Daoy (cell line): ENCODE data around the gene MYOF. TPM values are rescaled to one million over a fixed set of nuclear protein-coding genes. Genes with fewer than 3 reads are reported as not detected.
"Not testable (repeated sequence)": the region's sequence is repeated elsewhere in the genome, so short reads cannot be mapped to it uniquely, and the experiment has no call there.

Experiments
- DNase-seq: peaks from one replicate; pipeline ENCODE4 v3.0.0-alpha.2; 2015; ENCODE audit warnings: low read depth
- total RNA-seq: library from RNA; depleted of rRNA; stranded (reverse); fragments of >200 nt; shearing (Covaris generic); gene quantifications from 2 replicates; pipeline ENCODE4 v1.2.3, GENCODE V29; 2014

Gene MYOF
- total RNA-seq, 1 experiment from 2014 or later, result 132 TPM

DNA sequence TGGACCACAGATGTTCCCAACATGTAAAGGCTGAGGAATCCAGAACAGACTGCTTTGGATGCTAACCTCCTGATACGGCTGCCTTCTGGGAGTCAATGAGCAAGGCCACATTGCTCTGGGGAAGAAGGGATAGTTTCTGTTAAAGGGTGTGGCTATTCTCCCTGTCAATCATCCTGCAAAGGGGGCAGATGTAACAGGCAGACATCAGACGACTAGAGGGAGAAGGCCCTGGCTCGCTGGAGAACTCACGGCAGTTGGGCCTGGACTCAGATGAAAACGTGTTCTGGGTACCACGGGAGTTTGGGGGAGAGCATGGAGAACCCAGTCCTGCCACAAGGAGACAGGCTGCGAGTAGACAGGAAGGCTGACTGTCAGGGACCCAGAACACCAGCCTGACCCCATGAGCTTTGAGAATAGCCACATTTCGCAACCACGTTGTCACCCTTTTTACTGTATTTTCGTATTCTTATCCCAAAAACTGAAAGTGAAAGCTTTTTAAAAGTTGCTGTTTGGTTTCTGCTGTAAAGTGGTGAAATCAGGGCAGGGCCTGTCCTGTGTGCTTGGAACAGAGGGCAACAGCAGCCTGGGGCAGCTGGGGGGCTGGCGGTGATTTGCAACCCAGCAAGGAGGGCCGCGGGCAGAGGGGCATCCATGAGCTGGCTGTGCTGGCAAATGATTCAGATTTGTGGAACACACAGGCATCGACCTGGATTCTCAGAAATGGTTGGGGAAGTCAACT, 95.3 kb downstream of the MYOF start:
- DNase-seq, result no peak

DNA sequence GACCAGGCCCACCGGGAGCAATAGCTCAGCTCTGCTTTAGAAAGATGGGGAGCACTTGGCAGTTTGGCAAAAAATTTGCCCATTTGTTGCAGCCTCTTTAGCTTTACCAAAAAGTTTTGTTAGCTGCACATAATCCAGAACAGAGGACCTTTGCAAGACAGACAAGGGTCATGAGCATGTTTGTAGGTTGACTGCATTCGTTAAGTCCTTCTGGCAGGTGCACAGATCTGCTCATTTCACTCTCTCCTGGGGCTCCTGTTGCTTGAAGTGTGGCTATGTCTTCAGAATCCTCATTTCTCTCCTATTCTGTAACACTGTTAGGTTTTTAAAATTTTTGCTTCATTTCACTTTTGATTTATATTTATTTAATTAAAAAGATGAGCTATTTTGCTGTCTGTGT, 96.8 kb downstream of the MYOF start:
- DNase-seq, result no peak

DNA sequence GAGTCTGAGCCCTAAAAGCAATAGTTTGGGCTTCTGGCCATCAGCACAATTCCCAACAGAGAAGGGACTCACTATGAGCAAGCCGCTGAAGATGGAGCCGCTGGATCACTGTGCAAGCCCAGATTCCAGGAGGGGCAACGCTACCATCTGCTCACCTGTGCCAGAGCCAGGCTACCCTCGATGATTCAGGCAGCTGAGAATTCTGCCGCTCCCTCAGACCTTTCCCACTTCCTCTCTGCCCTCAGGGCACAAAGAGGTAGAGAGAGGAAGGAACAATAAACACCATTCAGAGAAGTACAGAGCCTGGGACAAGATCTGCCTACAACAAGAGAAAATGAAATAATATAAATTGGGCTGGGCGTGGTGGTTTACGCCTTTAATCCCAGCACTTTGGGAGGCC, 98.1 kb downstream of the MYOF start:
- peak; percentile 84 for DNase-seq

DNA sequence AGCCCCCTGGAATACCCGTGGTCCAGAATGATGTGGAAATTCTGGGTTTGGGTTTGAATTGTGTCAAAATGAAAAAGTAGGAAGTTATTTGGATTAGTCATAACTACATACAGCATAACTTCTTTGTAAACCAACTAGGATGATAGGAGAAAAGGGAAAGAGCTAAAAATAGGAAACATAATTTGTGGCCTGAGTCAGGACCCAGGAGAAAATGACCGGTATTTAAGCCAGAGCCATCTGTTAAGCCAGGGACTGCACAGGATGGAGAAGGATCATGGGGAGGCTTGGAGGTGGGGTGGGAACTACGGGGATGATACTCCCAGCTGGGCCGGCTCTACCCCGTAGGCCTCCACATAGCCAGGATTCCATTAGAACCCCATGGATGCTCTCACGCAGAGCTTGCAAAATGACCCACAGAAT, 98.6 kb downstream of the MYOF start:
- DNase-seq, result peak; percentile 30

DNA sequence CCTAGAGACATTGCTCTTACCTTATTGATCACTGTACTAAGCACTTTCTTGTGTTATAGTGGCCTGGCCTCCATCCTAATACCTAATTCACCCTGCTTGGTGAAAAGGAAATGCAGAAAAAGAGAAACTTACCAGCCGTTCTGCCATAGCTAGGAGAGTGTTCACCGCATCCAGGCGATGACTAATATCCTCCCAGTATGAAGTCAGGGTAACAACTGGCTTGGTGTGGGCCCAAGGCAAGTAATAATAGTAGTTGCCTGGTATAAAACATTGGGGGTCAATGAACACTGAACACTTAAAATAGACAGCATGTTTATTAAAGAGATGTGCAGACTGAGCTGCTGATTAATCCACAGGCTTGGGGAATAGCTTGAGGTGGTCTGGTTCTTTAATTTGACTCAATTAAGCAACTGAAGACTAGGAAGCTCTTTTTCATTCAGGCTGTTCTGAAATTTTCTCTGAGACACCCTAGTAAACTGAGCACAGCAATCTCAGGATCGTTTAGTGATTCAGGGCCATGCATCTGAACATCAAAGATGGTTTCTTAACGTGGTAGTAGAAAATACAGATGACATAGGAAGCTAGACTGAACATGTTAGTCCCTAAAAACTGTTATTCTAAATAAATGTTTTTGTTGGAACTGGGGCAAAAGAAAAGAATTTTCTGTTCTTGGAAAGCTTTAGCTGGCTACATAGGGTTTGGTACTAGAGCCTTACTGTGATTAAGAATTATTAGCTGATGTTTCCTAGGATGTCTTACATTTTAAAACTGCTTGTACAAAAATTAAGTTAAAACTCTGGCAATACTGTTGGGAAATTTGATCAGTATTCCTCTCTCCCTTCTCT, 102.2 kb downstream of the MYOF start:
- DNase-seq, result peak; percentile 74

DNA sequence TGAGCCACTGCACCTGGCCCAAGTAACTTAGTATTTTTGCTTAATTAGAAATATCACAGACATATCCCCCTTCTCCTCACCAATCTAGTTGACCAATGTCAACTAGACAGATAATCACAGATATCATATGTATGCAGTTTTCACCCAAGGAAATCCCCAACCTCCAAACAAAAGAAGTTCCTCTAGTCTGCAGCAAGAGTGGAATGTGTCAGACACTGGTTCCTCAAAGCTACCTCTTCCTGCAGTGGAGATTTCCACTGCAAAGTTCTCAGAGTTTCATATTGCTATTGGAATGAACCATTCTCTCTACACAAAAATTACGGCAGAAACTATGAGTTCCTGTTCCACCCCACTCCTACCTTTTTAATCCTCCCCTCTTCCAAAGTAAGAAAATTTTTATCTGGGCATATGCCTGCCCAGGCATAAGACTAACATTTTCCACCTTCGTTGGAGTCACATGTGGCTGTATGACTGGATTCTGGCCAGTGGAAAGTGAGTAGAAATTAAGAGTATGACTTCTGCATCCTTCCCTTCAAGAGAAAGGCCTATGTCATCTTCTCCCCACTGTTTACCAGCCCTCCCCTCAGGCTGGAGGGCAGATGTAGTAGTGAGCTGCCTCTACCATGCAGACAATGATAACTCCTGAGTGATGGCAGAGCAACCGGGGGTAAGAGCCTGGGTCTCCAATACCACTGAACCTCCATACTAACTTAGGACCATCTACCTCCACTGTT, 103.0 kb downstream of the MYOF start:
- peak; percentile 4 for DNase-seq

DNA sequence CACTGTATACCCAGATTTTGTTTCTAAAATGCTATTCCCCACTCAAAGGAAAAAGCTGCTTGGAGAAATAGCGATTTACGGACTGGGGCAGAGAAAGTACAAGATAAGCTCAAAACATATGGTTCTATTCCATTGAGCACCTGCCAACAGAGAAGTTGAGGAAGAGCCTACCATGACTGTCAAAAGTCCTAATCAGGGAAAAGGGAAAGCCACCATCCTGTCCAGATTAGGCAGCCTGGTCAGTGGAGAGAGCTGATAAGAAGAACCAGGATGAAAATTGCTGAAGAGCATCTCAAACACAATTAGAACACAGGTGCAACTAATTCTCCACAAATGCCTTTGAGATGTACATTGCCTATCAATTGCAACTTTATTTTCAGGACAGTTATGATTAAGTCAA, 104.1 kb downstream of the MYOF start:
- DNase-seq, result no peak

DNA sequence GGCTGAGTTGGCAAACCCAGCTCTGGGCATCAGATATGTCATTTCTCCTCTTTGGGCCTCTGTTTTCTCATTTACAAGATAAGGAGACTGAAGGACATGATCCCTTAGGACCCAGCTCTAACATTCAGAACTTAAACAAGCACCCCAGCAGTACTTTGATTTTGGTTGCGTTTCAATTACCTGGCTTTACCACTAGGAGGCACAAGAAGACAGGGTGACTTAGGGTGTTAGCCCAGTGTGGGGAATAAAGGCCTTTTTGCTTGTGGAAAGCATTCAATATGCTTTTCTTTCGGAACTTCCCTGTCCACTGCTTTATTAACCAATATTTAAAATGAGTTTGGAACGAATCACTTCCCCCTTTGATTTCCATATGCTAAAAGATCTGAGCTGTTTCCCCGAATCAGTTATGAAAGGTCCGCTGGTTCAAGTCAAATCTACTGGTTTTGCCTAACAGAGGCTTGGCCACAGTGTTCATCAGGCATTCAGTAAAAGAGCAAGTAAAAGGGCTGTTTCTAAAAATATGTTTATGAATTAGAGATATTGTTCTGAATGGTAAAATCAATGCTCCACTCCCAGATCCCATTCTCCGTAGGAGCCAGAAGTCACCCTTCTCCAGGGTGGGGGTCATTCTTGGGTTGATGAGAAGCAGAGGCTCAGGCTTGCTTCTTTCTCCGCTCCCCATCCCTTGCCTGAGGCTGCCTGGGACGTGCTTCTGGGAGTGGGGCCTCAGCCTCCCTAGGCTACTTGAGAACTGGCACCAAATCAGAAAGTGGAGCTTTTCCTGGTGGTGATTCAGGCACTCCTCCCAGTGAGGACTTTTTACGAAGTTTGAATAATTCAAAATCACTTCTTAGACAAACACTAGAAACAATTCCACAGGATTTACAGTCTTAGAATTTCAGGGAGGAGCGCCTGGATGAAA, 105.5 kb downstream of the MYOF start:
- DNase-seq, result peak; percentile 82

DNA sequence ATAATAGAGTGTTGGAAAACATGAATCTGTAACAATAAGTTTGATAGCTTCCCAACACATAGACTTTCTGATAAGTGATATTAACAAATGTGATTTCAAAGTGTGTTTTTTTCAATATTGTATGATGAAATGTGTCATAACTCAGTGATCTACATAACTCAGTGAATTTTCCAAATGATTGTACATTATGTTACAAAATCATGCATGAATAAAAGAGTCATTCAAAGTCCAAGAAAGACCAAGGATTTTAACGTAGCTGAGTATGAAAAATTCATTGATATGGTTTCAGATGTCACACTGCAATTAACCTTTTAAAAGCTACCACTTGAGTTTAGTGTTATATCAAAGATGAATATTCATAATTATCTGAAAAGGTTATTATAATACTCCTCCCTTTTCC, 111.2 kb downstream of the MYOF start:
- DNase-seq, result no peak

DNA sequence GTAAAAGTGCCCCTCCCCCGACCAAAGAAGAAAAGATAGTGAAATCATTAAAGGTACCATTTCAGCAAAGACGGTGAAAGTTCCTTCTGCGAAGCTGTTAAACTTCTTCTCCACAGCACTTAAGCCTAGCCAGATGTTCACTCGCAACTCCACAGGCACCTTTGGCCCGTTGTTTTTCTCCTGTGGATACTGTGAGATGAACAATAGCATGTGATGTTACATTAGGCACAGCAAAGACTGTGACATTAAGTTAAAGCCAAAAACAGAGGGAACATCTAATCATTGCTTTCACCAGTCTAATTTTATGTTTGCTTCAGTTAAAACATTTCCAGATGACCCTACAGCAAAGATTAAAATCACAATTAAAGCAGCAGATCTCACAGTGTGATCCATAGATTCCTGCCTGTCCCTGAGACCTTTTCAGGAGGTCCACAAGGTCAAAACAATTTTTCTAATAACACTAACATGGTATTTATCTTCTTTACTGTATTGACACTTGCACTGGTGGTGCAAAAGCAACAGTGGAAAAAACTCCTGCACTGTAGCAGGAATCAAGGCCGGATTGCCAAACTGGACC, 112.5 kb downstream of the MYOF start:
- no peak for DNase-seq

DNA sequence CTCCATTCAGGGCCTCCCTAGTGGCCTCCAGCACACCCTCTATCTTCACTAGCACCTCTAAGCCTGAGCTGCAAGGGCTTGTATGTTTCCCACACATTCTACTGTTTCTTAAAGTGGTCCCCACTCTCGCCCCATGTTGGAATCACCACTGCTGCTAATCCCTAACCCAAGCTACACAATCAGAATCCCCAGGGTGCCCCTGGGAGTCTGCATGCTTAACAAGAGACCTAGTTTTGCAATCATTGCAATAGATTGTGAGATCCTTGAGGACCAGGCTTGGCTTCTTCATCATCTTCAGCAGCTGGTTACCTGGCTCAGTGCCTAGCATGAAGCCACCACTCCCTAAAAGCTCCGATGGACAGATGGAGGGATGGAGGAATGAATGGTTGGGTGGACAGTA, 113.9 kb downstream of the MYOF start:
- DNase-seq, result no peak

DNA sequence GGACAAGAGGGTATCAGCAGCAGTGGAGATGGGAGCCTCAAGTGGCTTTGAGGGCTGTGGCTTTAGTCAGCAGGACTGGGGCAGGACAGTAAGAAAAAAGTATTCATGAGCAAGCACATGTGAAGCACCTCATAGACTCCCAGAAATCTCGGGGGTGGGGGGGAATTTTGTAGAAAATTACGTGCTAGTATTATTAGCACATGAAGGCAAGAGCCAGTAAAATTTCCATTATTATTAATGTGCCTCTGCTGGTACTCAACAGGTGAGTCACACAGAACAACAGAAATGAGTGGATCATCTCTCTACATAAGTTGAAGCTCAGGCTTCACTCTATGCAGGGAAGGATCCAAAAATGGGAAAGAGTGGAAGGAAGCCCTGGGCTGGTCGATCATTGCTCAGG, 114.5 kb downstream of the MYOF start:
- DNase-seq, result no peak

DNA sequence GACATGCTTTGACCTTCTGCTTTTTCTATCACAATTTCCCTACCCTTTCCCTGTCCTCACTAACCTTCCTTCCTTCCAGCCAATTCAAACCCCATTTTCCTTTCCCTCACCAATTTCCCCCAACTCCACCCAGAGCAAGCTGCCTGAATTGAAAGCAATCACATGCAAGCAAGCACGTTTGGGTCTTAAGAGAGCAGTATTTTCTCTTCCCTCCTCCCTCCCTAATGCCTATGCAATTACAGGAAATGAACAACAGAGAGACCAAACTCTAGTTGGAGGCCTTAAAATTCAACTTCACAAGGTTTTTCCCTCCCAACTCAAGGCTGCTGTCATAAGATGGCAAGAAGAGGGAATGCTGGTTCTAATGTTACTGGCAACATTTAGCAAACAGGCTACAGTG, 117.2 kb downstream of the MYOF start:
- DNase-seq, result no peak

DNA sequence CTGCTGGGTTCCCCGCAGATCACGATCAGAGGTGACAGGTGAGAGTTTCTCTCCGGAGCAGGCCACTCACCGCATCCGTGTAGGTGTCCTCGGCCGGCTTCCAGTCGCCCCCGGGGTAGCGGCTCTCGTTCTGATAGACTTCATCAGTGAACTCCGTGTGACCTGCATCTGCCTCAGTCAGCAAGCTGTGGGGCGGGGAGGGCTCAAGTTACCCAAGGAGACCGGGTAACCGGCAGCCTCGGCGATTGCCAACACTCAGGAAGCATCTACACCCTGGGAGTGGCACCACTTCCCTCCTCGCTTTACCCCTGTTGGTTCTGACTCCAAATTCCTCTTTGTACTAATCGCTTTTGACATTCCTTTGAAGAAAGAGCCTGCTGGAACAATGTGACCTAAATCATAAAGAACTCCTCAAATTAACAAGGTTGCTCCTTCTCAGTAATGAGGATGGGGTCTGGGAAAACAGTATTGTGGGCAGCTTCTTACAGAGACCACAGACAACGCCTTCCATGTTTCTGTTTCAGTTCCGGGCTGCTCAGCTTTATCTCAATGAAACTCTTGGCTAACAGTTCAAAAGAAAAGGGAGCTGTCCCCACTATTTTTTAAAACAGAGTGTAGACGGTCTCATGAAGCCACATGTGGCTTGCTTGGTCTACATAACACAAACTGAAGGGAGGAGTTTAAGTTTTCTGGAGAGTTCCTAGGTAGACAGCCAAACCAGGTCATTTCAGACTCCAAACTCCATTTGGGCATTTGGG, 118.1 kb downstream of the MYOF start:
- no peak for DNase-seq

DNA sequence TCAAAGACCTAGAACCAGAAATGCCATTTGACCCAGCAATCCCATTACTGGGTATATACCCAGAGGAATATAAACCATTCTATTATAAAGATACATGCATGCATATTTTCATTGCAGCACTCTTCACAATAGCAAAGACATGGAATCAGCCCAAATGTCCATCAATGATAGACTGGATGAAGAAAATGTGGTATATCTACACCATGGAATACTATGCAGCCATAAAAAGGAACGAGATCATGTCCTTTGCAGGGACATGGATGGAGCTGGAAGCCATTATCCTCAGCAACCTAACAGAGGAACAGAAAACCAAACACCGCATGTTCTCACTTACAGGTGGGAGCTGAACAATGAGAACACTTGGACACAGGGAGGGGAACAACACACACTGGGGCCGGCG, 123.7 kb downstream of the MYOF start:
- not testable (repeated sequence) for DNase-seq

DNA sequence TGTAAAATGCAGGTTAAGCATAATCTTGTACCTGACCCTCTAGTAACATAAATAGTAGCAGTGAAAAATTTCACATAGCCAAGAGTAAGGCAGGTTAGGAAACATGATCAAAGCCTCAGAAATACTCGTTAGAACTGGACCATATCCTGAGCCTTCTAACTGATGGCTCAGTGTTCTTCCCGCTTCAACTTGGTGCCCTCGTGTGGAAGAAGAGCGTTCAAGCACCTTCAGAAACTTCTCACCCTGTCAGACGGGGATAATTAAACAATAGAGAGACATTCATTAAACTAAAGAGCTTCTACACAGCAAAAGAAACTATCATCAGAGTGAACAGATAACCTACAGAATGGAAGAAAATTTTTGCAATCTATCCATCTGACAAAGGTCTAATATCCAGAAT, 124.5 kb downstream of the MYOF start:
- no peak for DNase-seq

DNA sequence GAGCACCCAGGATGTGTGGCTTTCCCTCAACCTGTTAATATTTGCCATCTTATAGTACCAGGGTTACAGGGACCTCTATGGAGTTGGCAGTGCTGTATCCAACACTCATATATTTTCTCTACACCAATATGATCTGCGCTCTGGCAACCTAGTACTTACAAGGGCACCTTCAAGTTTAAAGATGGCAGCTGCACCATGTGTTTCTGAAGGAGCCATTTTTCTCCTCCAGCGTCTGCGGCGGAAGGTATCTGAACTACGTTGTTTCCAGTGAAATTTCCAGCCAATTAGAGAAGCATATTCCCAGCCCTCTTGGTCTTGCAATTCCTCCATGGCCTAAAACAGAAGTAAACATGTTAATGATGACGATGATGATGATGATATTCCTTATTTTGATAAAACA, 125.6 kb downstream of the MYOF start:
- no peak for DNase-seq

DNA sequence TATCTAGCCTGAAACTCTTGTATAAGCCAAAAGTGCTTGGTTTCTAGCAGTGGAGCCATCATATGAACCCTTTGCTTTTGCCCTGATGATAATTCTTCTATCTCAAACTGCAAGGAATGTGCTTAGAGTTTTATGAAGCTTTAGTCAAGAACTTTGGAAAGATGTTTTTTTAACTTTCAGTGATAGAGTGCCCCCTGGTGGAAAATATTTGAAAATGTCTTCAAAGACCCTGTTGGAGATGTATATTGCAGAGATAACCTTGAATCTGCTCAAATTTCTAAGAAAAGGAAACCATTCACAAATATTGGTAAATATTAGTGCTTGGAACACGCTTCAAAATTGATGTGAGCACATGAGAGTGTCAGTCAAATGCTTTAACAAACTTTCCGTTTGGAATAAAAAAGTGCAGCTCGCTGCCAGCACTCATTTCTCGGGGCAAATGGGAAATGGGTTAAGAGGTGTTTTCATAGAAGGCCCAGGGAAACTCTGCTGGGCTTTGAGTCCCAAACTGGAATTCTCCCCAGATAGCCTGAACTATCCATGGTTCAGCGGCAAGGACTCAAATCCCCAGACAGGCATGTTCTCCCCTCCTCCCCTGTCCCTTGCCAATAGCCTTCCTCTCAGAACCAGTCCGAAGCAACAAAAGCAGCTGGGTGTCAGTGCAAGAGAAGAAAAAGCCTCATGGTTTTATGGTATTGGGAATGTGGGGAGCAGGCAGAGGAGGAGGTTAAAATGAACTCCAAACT, 129.3 kb downstream of the MYOF start:
- DNase-seq, result no peak

DNA sequence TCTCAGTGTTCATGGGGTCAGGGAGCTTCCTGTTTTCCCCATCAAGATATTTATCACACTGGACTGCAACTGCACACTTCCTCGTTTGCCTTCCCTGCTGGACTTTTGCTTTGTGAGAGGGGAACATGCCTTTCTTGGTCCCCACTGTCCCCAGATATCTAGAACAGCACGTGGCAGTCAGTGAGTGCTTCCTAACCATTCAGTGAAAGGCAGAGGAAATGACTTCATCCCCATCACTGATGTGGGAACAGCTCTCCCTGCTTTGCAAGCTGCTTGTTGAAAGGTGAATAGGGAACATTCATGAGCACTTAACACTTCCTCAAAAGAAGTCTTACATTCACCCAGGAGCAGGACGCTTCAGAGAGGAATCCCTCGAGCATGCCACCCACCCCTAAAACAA, 135.4 kb downstream of the MYOF start:
- DNase-seq, result no peak

DNA sequence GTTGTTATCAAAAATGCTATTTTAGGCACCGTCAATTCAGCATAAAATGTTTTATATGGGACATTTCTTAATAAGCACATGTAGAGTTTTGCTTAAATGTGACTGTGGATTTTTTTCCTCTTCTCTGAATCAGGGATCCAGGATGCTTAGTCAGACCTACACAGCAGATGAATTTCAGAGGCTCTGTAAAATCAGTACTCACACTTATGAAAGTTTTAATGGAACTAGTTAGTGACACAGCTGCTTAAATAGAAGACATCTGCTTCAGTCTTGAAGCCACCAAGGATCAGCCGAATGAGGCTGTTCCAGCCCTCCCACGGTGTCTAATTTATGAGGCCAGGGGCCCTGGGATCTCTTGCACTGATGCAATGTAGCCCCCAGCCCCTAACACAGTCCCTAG, 136.0 kb downstream of the MYOF start:
- no peak for DNase-seq
